Stimulated activated naive CD8-positive, alpha-beta T cell treated with anti-CD3 and anti-CD28 coated beads, Interleukin-15, amount 100 ng/mL, for 72 hours (primary cell): ENCODE data around the gene CLTRN.
"Not testable (repeated sequence)": the region's sequence is repeated elsewhere in the genome, so short reads cannot be mapped to it uniquely, and the experiment has no call there.

Source experiments
- ATAC-seq: fragments of 150-1000 bp; cut with Tn5 transposase; 2 replicates; pipeline ENCODE4 v1.10.0; 2021; ENCODE audit warnings: mild to moderate bottlenecking, moderate library complexity
- DNase-seq, 2 donors: peaks; one replicate each; pipeline ENCODE4 v3.0.0; 2021 to 2022
- H3K27ac Mint-ChIP-seq, 2 donors: one replicate each; pipeline ENCODE4 v1.8.0; 2022; ENCODE audit warnings: mild to moderate bottlenecking in 2 of 2, mixed read lengths in 2 of 2, moderate library complexity in 2 of 2
- H3K27me3 Mint-ChIP-seq: one replicate; pipeline ENCODE4 v1.8.0; 2022; ENCODE audit warnings: mixed read lengths
- H3K4me1 Mint-ChIP-seq: one replicate; pipeline ENCODE4 v1.8.0; 2022; ENCODE audit warnings: mild to moderate bottlenecking, mixed read lengths
- H3K4me3 Mint-ChIP-seq, 2 donors: one replicate each; pipeline ENCODE4 v1.8.0; 2022; ENCODE audit warnings: mild to moderate bottlenecking in 2 of 2, mixed read lengths in 2 of 2, moderate library complexity in 1 of 2
- H3K9me3 Mint-ChIP-seq, 2 donors: one replicate each; pipeline ENCODE4 v1.8.0; 2022; ENCODE audit warnings: mixed read lengths in 2 of 2

CLTRN gene, protein sequence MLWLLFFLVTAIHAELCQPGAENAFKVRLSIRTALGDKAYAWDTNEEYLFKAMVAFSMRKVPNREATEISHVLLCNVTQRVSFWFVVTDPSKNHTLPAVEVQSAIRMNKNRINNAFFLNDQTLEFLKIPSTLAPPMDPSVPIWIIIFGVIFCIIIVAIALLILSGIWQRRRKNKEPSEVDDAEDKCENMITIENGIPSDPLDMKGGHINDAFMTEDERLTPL

DNA sequence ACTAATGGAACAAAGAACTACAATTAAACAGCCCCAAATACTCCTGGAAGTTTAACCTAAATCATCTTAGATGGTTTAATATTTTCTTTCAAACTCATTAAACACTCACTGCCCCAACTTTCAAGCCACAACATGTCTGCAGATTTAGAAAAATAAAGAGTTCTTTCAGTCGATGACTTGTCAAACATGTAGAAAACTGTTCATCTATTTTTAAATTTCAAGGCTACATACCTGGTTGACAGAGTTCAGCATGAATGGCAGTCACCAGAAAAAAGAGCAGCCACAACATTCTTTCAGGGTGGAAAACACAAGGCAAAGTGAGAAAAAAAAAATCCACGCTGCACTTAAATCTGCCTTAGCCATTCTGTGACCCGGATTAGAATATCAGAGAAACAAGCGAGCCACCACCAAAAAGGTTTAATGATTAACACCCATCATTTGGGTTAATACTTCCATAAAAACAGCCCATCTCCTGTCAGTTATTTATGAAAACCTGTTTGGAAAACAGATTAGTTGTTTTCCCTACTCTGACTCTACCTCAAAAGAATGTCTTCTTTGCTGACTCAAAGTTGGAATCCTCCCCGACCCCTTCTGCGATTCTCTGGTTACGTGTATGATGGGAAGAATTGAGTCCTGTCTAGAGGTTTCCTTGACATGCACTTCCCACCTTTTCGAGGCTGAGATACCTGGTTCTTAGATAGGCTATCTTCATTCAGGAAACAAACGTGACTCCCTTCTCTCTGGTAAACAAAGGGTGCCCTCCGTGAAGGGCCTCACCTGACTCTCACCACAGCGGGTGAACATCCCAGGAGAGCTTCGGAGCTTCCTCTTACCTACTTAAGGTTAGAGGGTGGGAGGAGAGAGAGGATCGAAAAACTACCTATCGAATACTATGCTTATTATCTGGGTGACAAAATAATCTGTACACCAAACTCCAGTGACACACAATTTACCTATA lies at the start of gene CLTRN:
Gene CLTRN, minus strand, starts transcription at position 319 of the 958 bp plus-strand sequence. Its CDS starts 30 bp downstream, at position 289.
- ATAC-seq, result no peak
- Mint-ChIP-seq H3K27me3 (peaks cover 16% of the 10 kb centered on the region), H3K4me1 (no peaks in the 10 kb centered on the region), H3K27ac (no peak within 1 kb of the TSS), H3K9me3 (no peaks in the 10 kb centered on the region), H3K4me3 (no peak within 1 kb of the TSS)
- DNase-seq, result no peak

DNA sequence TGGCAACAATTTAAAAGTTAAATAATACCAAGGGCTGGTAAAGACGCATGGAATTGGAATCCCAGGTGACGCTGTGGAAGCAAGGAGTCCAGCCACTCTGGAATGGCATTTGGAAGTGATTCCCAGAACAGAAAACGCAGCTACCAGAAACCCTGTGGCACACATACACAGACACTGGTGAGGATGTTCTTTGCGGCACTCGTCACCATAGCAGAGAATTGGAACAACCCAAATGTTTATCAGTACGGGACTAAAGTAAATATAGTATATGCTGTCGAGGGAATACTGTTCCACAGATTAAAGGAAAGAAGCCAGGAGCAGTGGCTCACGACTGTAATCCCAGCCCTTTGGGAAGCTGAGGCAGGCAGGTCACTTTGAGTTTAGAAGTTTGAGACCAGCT lies 39.7 kb upstream of the CLTRN start:
- H3K27me3 Mint-ChIP-seq, ATAC-seq, H3K4me1 Mint-ChIP-seq, H3K27ac Mint-ChIP-seq, H3K9me3 Mint-ChIP-seq, H3K4me3 Mint-ChIP-seq, DNase-seq: not testable (repeated sequence)

DNA sequence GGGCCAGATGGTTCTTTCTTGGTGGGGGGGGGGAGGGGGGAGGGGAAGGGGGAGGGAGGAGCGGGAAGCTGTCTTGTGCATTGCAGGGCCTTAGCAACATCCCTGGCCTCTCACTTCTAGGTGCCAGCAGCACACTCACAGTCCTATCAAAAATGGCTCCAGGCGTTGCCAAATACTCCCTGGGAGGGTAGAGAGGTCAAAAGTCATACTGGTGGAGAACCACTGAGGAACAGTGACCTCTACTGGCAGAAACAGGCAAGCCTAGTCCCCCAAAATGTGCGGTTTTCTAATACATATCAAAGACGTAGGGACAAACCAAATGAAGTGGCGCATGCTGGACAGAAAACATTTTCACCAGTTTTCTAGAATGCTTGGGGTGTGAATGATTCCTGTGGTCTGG lies 39.2 kb upstream of the CLTRN start:
- not testable (repeated sequence) for H3K27ac Mint-ChIP-seq, DNase-seq, H3K9me3 Mint-ChIP-seq, H3K27me3 Mint-ChIP-seq, H3K4me3 Mint-ChIP-seq, H3K4me1 Mint-ChIP-seq
- ATAC-seq, result peak; percentile 58

DNA sequence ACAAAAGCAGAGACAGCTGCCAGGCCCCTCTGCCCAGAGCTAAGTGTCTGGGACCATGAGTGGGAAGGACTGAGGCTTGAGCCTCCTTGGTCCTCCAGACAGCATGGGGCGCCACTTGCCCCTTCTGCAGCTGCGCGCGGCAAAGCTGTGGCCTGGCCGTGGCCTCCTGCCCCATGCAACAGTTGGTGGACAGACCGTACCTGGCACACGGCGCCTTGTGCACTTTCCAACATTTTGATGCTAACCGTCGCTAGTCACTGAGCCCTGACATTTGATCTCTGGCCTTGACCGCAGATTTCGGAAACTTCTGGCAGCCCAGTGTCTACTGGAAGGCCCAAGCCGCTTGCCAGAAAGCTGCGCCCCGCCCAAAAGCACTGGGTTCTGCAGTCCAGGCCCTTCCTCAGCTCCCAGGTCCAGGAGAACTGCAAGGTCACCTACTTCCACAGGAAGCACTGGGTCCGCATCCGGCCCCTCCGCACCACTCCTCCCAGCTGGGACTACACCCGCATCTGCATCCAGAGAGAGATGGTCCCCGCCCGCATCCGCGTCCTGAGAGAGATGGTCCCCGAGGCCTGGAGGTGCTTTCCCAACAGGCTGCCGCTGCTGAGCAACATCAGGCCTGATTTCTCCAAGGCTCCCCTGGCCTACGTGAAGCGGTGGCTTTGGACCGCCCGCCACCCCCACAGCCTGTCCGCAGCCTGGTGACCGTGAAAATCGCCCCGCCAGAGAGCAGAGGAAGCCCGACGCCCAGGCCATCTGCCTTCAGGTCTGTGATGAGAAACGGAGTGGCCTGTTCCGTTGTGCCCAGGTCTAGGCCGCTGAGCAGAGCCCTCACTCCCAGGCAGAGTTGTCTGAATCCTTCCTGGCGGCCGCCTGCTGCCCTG lies 38.1 kb upstream of the CLTRN start:
- no peak overlapping the region for H3K4me3 Mint-ChIP-seq
- no peaks in the 10 kb centered on the region for H3K27me3 Mint-ChIP-seq
- H3K27ac Mint-ChIP-seq, result no peak overlapping the region
- DNase-seq (no peak), ATAC-seq (no peak)
- no peaks in the 10 kb centered on the region for H3K9me3 Mint-ChIP-seq
- H3K4me1 Mint-ChIP-seq, result peaks cover 2% of the 10 kb centered on the region

DNA sequence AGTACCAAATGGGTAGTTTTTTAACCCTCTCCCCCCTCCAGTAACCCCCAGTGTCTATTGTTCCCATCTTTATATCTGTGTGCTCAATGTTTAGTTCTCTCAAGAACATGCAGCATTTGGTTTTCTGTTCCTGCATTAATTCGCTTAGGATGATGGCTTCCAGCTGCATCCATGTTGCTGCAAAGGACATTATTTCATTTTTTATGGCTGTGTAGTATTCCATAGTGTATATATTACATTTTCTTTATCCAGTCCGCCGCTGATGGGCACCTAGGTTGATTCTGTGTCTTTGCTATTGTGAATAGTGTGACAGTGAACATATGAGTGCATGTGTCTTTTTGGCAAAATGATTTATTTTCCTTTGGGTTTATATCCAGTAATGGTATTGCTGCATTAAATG lies 31.9 kb upstream of the CLTRN start:
- no peaks in the 10 kb centered on the region for H3K27me3 Mint-ChIP-seq
- no peaks in the 10 kb centered on the region for H3K9me3 Mint-ChIP-seq
- no peak overlapping the region for H3K4me3 Mint-ChIP-seq
- peaks cover 8% of the 10 kb centered on the region for H3K4me1 Mint-ChIP-seq
- no peak for ATAC-seq
- peak overlapping the region in 1 of 2 donors; percentile 74 for H3K27ac Mint-ChIP-seq
- DNase-seq, result no peak

DNA sequence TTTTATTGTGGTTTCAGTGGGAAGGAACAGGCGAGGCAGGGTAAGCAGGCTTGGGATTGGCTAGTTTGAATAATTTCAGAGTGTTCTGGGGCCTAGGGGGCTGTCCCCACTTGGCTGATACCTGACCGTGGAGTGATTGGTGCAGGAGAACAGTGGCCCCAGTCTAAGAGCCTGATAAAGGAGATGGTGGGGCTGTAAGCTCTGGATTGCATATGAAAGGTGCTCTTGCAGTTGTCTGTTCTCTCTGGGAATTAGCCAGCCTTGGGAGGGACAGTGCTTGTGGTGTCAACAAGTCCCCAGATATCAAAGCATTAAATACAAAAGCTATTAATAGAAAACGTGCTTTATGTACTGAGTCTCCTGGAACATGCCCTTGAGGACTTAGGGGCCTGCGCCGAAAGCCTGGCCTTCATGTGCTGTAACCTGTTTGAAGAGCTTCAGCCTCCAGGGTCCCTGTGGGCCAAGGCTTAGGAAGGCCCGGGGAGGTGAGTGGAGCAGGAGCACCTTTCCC lies 30.4 kb upstream of the CLTRN start:
- H3K9me3 Mint-ChIP-seq, result no peaks in the 10 kb centered on the region
- H3K4me3 Mint-ChIP-seq, result peak overlapping the region in 1 of 2 donors; percentile 53
- H3K27ac Mint-ChIP-seq, result peak overlapping the region; percentile 19 to 86
- DNase-seq, result no peak
- peaks cover 8% of the 10 kb centered on the region for H3K4me1 Mint-ChIP-seq
- ATAC-seq, result peak; percentile 49
- H3K27me3 Mint-ChIP-seq, result no peaks in the 10 kb centered on the region

DNA sequence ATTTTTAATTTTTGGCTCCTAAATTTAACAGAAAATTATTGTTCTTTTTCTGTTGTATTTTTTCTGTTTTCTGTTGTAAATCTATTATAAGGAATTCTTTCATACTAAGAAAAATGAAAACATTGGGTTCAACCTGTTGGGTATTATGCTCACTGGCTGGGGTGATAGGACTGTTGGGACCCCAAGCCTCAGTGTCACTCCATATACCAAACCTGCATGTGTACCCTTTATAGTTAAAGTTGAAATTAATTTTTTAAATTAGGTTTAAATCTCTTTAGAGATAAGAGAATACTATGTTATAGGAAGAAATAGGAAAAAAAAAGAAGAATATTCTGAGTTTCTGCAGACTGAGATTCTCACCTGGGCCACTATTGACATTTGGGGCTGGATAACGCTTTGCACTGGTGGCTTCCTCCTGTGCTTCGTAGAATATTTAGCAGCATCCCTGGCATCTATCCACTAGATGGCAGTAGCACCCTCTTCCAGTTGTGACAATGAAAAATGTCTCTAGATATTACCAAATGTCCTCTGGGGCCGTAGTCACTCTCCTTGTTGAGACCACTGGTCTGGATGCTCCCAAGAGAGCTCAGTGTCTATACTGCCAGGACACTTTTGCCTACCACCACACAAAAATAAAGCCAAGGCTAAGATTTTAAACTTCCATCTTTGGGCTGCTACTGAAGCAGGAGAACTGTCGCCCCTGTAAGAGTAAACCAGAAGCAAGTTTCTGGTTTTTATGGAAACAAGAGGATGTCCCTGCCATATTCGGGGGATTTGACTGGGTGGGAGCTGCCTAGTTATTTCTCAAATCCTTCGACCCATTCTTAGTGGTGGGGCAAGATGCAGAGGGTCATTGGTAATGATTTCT lies 22.4 kb upstream of the CLTRN start:
- no peaks in the 10 kb centered on the region for H3K9me3 Mint-ChIP-seq
- peak; percentile 78 for ATAC-seq
- no peak overlapping the region for H3K4me3 Mint-ChIP-seq
- H3K4me1 Mint-ChIP-seq, result peaks cover 9% of the 10 kb centered on the region
- no peaks in the 10 kb centered on the region for H3K27me3 Mint-ChIP-seq
- DNase-seq, result peak; percentile 34 to 45
- H3K27ac Mint-ChIP-seq, result no peak overlapping the region

DNA sequence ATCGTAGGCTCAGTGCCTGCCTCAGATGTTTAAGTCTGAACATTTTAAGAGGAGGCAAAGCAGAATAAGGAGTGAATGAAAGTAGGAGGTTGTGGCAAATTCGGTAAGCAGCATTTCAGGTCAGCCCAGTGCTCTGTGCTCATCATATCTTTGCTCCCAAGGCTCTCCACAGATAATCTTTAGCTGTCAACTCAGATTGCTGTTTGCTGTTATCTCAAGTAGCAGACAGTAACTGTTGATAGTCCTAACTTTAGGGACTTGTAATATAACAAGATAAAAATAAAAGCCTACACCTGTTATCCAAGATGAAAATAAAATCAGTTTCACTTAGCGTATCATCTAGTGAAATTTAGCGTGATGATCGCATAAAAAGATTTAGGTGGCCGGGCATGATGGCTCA lies 18.6 kb upstream of the CLTRN start:
- ATAC-seq (no peak), DNase-seq (no peak)
- Mint-ChIP-seq H3K4me3 (no peak overlapping the region), H3K4me1 (peaks cover 18% of the 10 kb centered on the region), H3K27ac (no peak overlapping the region), H3K27me3 (no peaks in the 10 kb centered on the region), H3K9me3 (no peaks in the 10 kb centered on the region)

DNA sequence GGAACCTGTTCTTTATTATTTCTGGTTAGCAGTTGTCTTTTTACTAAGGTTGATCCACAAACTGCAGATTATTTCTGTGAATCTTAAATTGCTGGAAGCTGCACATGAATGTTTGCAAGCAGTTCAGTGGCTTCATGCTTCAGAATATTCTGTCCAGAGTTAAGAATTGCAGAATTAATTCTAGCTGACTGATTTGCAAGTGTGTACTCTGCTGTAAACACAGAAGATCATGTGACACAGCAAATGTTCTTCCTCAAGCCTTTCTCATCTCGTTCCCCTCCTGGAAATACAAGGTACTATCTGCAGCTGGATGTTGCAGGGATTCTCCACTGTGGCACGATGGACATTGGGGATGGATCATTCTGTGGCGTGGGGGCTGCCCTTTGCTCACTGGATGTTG lies 16.8 kb upstream of the CLTRN start:
- H3K4me1 Mint-ChIP-seq, result peaks cover 27% of the 10 kb centered on the region
- DNase-seq, result no peak
- no peaks in the 10 kb centered on the region for H3K27me3 Mint-ChIP-seq
- H3K9me3 Mint-ChIP-seq, result no peaks in the 10 kb centered on the region
- H3K4me3 Mint-ChIP-seq, result no peak overlapping the region
- no peak overlapping the region for H3K27ac Mint-ChIP-seq
- no peak for ATAC-seq

DNA sequence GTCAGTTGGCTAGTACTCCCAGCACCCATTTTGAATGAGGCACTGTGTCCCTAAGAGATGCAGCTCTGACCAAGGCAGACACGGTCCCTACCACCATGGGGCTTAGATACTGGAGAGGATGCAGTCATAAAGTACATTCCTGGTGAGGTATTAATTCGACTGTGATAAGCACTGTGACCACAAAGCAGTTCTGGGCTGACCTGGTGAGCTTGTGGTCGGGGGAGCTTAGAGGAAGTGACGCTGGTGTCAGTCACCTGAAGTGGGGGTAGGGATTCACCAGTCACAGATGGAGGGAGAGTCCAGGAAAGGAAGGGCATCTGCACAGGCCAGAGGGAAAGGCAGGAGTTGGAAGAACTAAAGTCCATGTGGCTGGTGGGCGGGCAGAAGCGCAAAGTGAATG lies 15.8 kb upstream of the CLTRN start:
- DNase-seq (peak in 1 of 2 donors; percentile 19), ATAC-seq (peak; percentile 62)
- no peak overlapping the region for H3K4me3 Mint-ChIP-seq
- H3K27me3 Mint-ChIP-seq, result no peaks in the 10 kb centered on the region
- H3K9me3 Mint-ChIP-seq, result no peaks in the 10 kb centered on the region
- H3K4me1 Mint-ChIP-seq, result peaks cover 23% of the 10 kb centered on the region
- peak overlapping the region in 1 of 2 donors; percentile 34 for H3K27ac Mint-ChIP-seq

DNA sequence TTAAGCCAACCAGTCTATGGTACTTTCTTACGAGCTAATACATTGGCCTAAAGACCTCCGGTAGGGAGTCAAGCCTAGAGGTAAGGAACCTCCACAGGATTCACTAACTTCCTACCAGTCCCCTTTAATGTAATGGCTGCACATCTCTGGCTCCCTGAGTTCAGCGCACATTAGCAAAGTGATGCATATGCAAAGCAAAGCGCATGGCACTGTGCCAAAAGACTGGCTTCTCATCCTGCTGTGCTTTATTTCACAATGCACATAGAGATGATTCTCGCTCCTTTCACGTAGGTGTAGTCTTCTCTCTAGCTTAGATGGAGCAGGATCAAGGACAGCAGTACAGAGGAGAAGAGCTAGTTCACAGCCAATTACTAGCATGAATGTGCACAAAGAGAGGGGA lies 14.6 kb upstream of the CLTRN start:
- Mint-ChIP-seq H3K27me3 (no peaks in the 10 kb centered on the region), H3K4me3 (no peak overlapping the region), H3K27ac (no peak overlapping the region), H3K9me3 (no peaks in the 10 kb centered on the region), H3K4me1 (peaks cover 20% of the 10 kb centered on the region)
- ATAC-seq (no peak), DNase-seq (no peak)

DNA sequence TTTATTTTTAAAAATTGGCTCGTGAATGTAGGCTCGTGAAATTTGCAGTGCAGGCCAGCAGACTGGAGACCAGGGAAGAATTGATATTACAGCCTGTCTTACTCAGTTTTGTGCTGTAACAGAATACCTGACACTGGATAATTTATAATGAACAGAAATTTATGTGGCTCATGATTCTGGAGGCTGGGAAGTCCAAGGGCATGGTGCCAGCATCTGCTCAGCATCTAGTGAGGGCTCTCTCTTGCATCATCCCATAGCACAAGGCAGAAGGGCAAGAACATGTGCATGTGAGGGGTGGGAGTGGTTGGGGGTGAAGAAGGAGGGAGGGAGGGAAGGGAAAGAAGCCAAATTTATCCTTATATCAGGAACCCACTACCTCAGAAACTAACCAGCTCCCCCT lies 13.7 kb upstream of the CLTRN start:
- ATAC-seq (no peak), DNase-seq (no peak)
- Mint-ChIP-seq H3K27me3 (no peaks in the 10 kb centered on the region), H3K4me1 (peaks cover 26% of the 10 kb centered on the region), H3K27ac (no peak overlapping the region), H3K9me3 (no peaks in the 10 kb centered on the region), H3K4me3 (no peak overlapping the region)

DNA sequence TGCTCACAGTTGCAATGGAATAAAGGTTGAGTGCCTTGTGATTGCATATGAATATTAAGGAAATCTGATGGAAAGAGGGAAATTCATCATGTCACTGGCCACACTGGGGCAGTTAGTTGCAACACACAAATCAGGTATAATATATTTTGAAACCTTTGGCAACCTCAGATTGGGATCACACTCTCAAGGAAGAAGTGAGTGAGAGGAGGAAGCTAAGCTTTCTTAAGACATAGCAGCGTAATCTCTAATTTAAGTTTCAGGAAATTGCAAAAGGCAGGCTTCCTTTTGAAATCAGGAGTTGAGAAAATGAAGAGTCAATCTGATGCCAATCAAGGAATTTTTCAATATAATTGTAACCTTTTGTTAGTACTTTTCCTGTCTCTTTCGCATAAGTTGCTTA lies 12.3 kb upstream of the CLTRN start:
- DNase-seq, result no peak
- Mint-ChIP-seq H3K27me3 (no peaks in the 10 kb centered on the region), H3K4me3 (no peak overlapping the region), H3K27ac (no peak overlapping the region), H3K4me1 (peaks cover 26% of the 10 kb centered on the region), H3K9me3 (no peaks in the 10 kb centered on the region)
- no peak for ATAC-seq

DNA sequence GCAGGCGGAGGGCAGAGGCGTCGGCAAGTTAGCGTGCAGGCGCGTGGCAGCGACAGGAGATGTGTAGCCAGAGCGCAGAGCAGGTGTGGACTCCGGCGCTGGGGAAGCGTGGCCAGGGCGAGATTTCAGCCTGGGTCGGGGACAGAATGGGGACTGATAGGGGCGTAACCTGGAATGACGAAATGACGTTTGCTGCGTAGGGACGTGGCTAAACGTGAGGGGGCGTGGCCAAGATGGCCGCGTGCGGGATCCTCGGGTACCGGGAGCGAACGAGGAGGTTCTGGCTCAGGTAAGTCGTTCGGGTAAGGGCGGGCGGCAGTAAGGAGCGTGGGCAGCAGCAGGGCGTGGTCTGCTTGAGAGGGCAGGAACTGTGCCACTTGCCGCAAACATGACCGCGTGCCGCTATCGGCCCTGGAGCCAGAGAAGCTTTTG lies 10.9 kb upstream of the CLTRN start:
- Mint-ChIP-seq H3K27me3 (no peaks in the 10 kb centered on the region), H3K27ac (no peak overlapping the region), H3K4me1 (peaks cover 23% of the 10 kb centered on the region), H3K4me3 (no peak overlapping the region), H3K9me3 (no peaks in the 10 kb centered on the region)
- ATAC-seq (peak; percentile 79), DNase-seq (peak; percentile 83 to 85)
